ENCODE measurements around the gene ANKRD13D. TPM values are rescaled to one million over a fixed set of nuclear protein-coding genes. Genes with fewer than 3 reads are reported as not detected.

The ANKRD13D gene
- total RNA-seq, 1 donor from 2014 or later: 59.4 TPM

GRCh38 chr11:67266449-67267187 lies 22.5 kb upstream of the ANKRD13D start, which contains the start of gene GRK2:
Gene GRK2 (plus strand): TSS chr11:67266473. CDS start chr11:67266700, 227 bp downstream.
- Histone ChIP-seq H3K27ac (peak within 1 kb of the TSS; percentile 93), H3K36me3 (peaks cover 15% of the 10 kb centered on the region), H3K4me1 (peaks cover 63% of the 10 kb centered on the region), H3K4me3 (peak within 1 kb of the TSS; percentile 93), H3K9me3 (no peaks in the 10 kb centered on the region), H3K27me3 (no peaks in the 10 kb centered on the region)
- TF ChIP-seq CTCF (IDR thresholded peaks at IDR 0.05): no peak
- ATAC-seq (peak; percentile 18), DNase-seq (peak; percentile 82)
- intact Hi-C loops (cut with DNase I): no loop called here

GRCh38 chr11:67267188-67268080 lies 21.7 kb upstream of the ANKRD13D start:
- Histone ChIP-seq H3K27ac (peak overlapping the region; percentile 93), H3K4me3 (peak overlapping the region; percentile 93), H3K27me3 (no peaks in the 10 kb centered on the region), H3K9me3 (no peaks in the 10 kb centered on the region), H3K36me3 (peaks cover 15% of the 10 kb centered on the region), H3K4me1 (peaks cover 65% of the 10 kb centered on the region)
- intact Hi-C loops (cut with DNase I): no loop called here
- no peak for TF ChIP-seq CTCF (IDR thresholded peaks at IDR 0.05)
- ATAC-seq: peak; percentile 2
- peak; percentile 74 for DNase-seq

- Histone ChIP-seq H3K36me3 (peaks cover 15% of the 10 kb centered on the region), H3K9me3 (no peaks in the 10 kb centered on the region), H3K4me3 (peak overlapping the region; percentile 93), H3K27me3 (no peaks in the 10 kb centered on the region), H3K4me1 (peaks cover 65% of the 10 kb centered on the region), H3K27ac (peak overlapping the region; percentile 93)
- peak; percentile 31 for ATAC-seq
- TF ChIP-seq CTCF (IDR thresholded peaks at IDR 0.05): no peak
- DNase-seq: peak; percentile 67
- intact Hi-C loops (cut with DNase I): no loop called here
Observed at GRCh38 chr11:67268081-67268961, 20.8 kb upstream of the ANKRD13D start.

GRCh38 chr11:67268962-67269268 lies 20.2 kb upstream of the ANKRD13D start:
- Histone ChIP-seq H3K4me3 (peak overlapping the region; percentile 93), H3K9me3 (no peaks in the 10 kb centered on the region), H3K36me3 (peaks cover 15% of the 10 kb centered on the region), H3K27ac (peak overlapping the region; percentile 93), H3K27me3 (no peaks in the 10 kb centered on the region), H3K4me1 (peaks cover 70% of the 10 kb centered on the region)
- peak; percentile 63 for DNase-seq
- no peak for TF ChIP-seq CTCF (IDR thresholded peaks at IDR 0.05)
- ATAC-seq: no peak
- intact Hi-C loops (cut with DNase I): no loop called here

Measured in upper lobe of right lung (tissue), 1 donor.